ENCODE data around the gene VWA3A.
A peak's percentile ranks its signal among the peaks of the same experiment; 100 is the strongest.

The VWA3A gene

DNA sequence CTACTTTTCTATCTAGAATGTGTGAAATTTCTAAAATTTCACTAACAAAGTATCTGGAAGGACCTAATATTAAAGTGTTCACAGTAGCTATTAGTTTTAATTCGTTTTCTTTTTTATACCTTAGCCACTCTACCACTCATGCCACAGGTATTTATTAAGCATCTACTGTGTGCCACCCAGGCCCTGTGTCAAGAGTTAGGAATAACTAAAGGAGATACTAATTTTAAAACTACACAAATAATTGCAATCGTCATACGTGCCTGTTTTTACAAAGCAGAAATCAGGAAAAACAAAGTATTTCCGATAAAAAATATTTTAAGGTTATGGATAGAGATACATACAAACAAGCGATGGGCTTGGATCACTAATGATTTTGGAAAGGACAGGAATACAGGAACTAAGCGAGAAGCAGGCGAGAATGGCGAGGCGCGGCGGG, 113.3 kb downstream of the VWA3A start:
- no peak overlapping the region for H3K9ac ChIP-seq (ENCODE audit: low read length)
- no peaks in the 10 kb centered on the region for H3K27me3 ChIP-seq (ENCODE audit: control insufficient read depth, insufficient read depth, low read length)
- peaks cover 14% of the 10 kb centered on the region; the same call in 1 of the 2 replicates for H3K4me1 ChIP-seq (ENCODE audit: control insufficient read depth, insufficient read depth, low read length)
- peak overlapping the region; percentile 91 for H3K4me3 ChIP-seq (ENCODE audit: low read depth, low read length)
- H3K9me3 ChIP-seq (ENCODE audit: control insufficient read depth, insufficient read depth, low read depth, low read length), result peaks cover 1% of the 10 kb centered on the region; the same call in 1 of the 2 replicates
- H3K27ac ChIP-seq (ENCODE audit: low read depth, low read length), result no peak overlapping the region
- no peaks in the 10 kb centered on the region for H3K36me3 ChIP-seq (ENCODE audit: control insufficient read depth, insufficient read depth, low read length)

DNA sequence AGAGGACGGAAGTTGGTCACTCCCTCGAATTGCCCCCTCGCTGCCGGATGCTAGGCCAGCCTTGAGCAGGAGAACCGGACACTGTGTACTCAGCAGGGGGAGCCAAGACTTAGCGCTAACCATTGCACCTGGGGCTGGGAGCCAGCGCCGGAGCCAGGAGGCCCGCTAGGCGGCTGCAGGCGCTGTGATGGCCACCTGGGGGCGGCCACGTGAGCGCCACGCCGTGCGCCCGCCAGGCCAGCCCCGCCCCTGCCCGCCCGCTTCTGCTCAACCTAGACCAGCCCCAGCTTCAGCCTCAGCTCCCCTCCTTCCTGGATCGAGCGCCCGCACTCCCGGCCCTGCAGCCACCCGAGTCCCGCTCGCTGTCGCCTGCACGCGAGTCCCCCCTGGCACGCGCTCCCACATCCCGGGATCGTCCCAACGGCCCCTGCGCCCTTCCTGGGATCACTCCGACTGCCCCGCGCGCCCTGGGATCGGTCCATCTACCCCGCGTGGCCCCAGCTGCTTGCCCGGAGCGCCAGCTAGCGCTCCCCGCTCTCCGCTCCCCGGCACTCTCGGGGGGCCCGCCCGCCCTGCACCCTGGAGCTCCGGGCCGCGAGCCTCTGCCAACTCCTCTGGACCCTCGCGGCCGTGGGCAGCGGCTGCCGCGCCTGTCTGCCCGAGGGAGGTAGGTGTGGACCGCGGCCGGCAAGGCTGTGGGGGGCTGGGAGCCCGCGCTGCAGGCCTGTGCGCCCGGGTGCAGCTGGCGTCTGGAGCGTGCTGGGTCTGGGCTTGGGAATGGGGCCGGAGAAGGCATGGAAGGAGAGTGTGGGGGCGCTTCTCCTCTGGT, 113.9 kb downstream of the VWA3A start, which contains the start of gene EEF2K:
EEF2K (plus strand) TSS at position 266 of the 829 bp plus-strand sequence. CDS start 19,452 bp downstream, outside the sequence.
- Histone ChIP-seq H3K9me3 (ENCODE audit: control insufficient read depth, insufficient read depth, low read depth, low read length) (peaks cover 5% of the 10 kb centered on the region; the same call in 1 of the 2 replicates), H3K27ac (ENCODE audit: low read depth, low read length) (no peak within 1 kb of the TSS), H3K9ac (ENCODE audit: low read length) (peak within 1 kb of the TSS; percentile 86), H3K4me3 (ENCODE audit: low read depth, low read length) (peak within 1 kb of the TSS; percentile 91), H3K4me1 (ENCODE audit: control insufficient read depth, insufficient read depth, low read length) (peaks cover 14% of the 10 kb centered on the region; the same call in 1 of the 2 replicates), H3K36me3 (ENCODE audit: control insufficient read depth, insufficient read depth, low read length) (no peaks in the 10 kb centered on the region), H3K27me3 (ENCODE audit: control insufficient read depth, insufficient read depth, low read length) (no peaks in the 10 kb centered on the region)

Measured in HUES6 (cell line).